PC-3 (cell line): ENCODE data around the gene TRIM71. TPM values are rescaled to one million over a fixed set of nuclear protein-coding genes. Genes with fewer than 3 reads are reported as not detected.

Experiments
- ATAC-seq: fragments of 200-7000 bp; cut with Tn5 transposase; 2 replicates; pipeline ENCODE4 v1.9.1; 2020; ENCODE audit warnings: mild to moderate bottlenecking, moderate library complexity
- BruUV-seq: library from RNA; stranded (reverse); fragments of 400-500 nt; replicated peaks from 2 replicates; lab custom pipeline; 2021; lab: Mats Ljungman, UMichigan
- CTCF ChIA-PET: fragments of 300-600 bp; sonication (Branson Sonifier 250); formaldehyde crosslinking; loops from one replicate; lab custom pipeline; 2022; ENCODE audit warnings: antibody characterized with exemption; lab: Charles Lee
- POLR2A ChIA-PET: fragments of 300-600 bp; sonication (Branson Sonifier 250); formaldehyde crosslinking; loops from one replicate; lab custom pipeline; 2022; ENCODE audit warnings: antibody characterized with exemption; ENCODE audit not compliant: unreplicated experiment; lab: Charles Lee
- DNase-seq: peaks from one replicate; pipeline ENCODE4 v3.0.0-alpha.2; 2015
- H2AFZ ChIP-seq: fragments of 300-600 bp; sonication (generic); 2 replicates; pipeline ENCODE4 v1.6.0; 2016; ENCODE audit warnings: antibody characterized with exemption, low read length
- H3F3A ChIP-seq: fragments of 300-600 bp; sonication (generic); one replicate; pipeline ENCODE4 v1.6.0; 2017; ENCODE audit warnings: antibody characterized with exemption, low read length, control low read depth, mild to moderate bottlenecking; ENCODE audit not compliant: unreplicated experiment
- H3K27ac ChIP-seq: fragments of 300-600 bp; sonication (generic); 2 replicates; pipeline ENCODE4 v1.5.1; 2016; ENCODE audit warnings: mild to moderate bottlenecking, low read length
- H3K27me3 ChIP-seq: fragments of 300-600 bp; sonication (generic); 2 replicates; pipeline ENCODE4 v1.6.1; 2016; ENCODE audit warnings: low read length, mixed read lengths
- H3K36me3 ChIP-seq: fragments of 300-600 bp; sonication (generic); 2 replicates; pipeline ENCODE4 v1.6.1; 2016; ENCODE audit warnings: low read depth, mixed run types, low read length, mixed read lengths
- H3K4me1 ChIP-seq: fragments of 300-600 bp; sonication (generic); 2 replicates; pipeline ENCODE4 v1.5.1; 2016; ENCODE audit warnings: low read length; ENCODE audit not compliant: insufficient read depth
- H3K4me2 ChIP-seq: fragments of 300-600 bp; sonication (generic); 2 replicates; pipeline ENCODE4 v1.6.0; 2016; ENCODE audit warnings: low read length
- H3K4me3 ChIP-seq: fragments of 300-600 bp; sonication (generic); 2 replicates; pipeline ENCODE4 v1.5.1; 2016; ENCODE audit warnings: mild to moderate bottlenecking, low read length, mixed read lengths
- H3K79me2 ChIP-seq: fragments of 300-600 bp; sonication (generic); 2 replicates; pipeline ENCODE4 v1.6.1; 2017; ENCODE audit warnings: low read length, mixed read lengths
- H3K9ac ChIP-seq: fragments of 300-600 bp; sonication (generic); 2 replicates; pipeline ENCODE4 v1.6.0; 2016; ENCODE audit warnings: mild to moderate bottlenecking, low read length
- H3K9me2 ChIP-seq: fragments of 300-600 bp; sonication (generic); replicated peaks from 2 replicates; pipeline ENCODE4 v1.6.1; 2016; ENCODE audit warnings: mixed run types, low read length, mixed read lengths
- H3K9me3 ChIP-seq: fragments of 300-600 bp; sonication (generic); 2 replicates; pipeline ENCODE4 v1.6.1; 2016; ENCODE audit warnings: low read length, mixed read lengths
- H4K20me1 ChIP-seq: fragments of 300-600 bp; sonication (generic); 2 replicates; pipeline ENCODE4 v1.6.1; 2016; ENCODE audit warnings: low read length, mixed read lengths
- CTCF ChIP-seq: fragments of 300-600 bp; sonication (generic); conservative IDR thresholded peaks from 2 replicates; pipeline ENCODE4 v1.5.1; 2017; ENCODE audit warnings: antibody characterized with exemption, low read depth, mild to moderate bottlenecking, low read length
- EZH2 ChIP-seq: fragments of 300-600 bp; sonication (generic); IDR thresholded peaks from one replicate; pipeline ENCODE4 v1.6.1; 2017; ENCODE audit warnings: antibody characterized with exemption, mild to moderate bottlenecking, low read length; ENCODE audit not compliant: unreplicated experiment
- EZH2phosphoT487 ChIP-seq: fragments of 300-600 bp; sonication (generic); IDR thresholded peaks from 2 replicates; pipeline ENCODE4 v1.6.1; 2018; ENCODE audit warnings: mild to moderate bottlenecking, antibody characterized with exemption, low read length, borderline replicate concordance
- intact Hi-C: fragments of 100-400 bp; cut with micrococcal nuclease; formaldehyde crosslinking; loops from 2 replicates; pipeline ENCODE4 v1.9.0; 2023
- total RNA-seq: library from RNA; depleted of rRNA; stranded (reverse); fragments of >200 nt; gene quantifications from 2 replicates; pipeline ENCODE4 v1.2.3, GENCODE V29; 2014

Gene TRIM71
- total RNA-seq, 1 experiment from 2014 or later: 0.11 TPM

GRCh38 chr3:32841867-32842470, 24.2 kb downstream of the TRIM71 start:
- ChIA-PET POLR2A (interaction anchor here (0.6 to 0.7 kb wide), 2 partner anchors 28 to 31 kb away, joined by 4 read pairs; no protein-coding TSS in a partner anchor), CTCF (interaction anchor here (0.6 to 1.0 kb wide), 2 partner anchors 47 to 61 kb away, joined by 4 to 8 read pairs; no protein-coding TSS in a partner anchor)
- intact Hi-C loops: loop anchor here (1.0 to 2.0 kb wide), 4 partner anchors 34 to 61 kb away; no protein-coding TSS in a partner anchor

GRCh38 chr3:32842531-32842931, 24.7 kb downstream of the TRIM71 start:
- intact Hi-C loops: loop anchor here (1.0 to 2.0 kb wide), 4 partner anchors 34 to 61 kb away; no protein-coding TSS in a partner anchor
- Histone ChIP-seq H3F3A (peaks cover 7% of the 10 kb centered on the region), H3K9ac (peak overlapping the region; percentile 43), H3K9me3 (no peaks in the 10 kb centered on the region), H2AFZ (peak overlapping the region; percentile 66), H3K4me1 (peaks cover 27% of the 10 kb centered on the region), H3K79me2 (no peaks in the 10 kb centered on the region), H4K20me1 (no peaks in the 10 kb centered on the region), H3K4me3 (no peak overlapping the region), H3K9me2 (no peaks in the 10 kb centered on the region), H3K27me3 (no peaks in the 10 kb centered on the region), H3K4me2 (peak overlapping the region; percentile 68), H3K27ac (peak overlapping the region; percentile 91), H3K36me3 (no peaks in the 10 kb centered on the region)
- CTCF ChIA-PET: interaction anchor here (1.0 kb wide), 1 partner anchor 60 kb away, joined by 8 read pairs; no protein-coding TSS in a partner anchor
- peak; percentile 31 for ATAC-seq
- POLR2A ChIA-PET: interaction anchor here (0.6 to 0.7 kb wide), 2 partner anchors 28 to 30 kb away, joined by 4 read pairs; no protein-coding TSS in a partner anchor
- BruUV-seq: no TSS peak
- DNase-seq: peak; percentile 11
- TF ChIP-seq EZH2 (no peak), CTCF (no peak), EZH2phosphoT487 (no peak)

More at GRCh38 chr3:32841867-32842470, 24.2 kb downstream of the TRIM71 start:
- H4K20me1 ChIP-seq: no peaks in the 10 kb centered on the region
- no peaks in the 10 kb centered on the region for H3K36me3 ChIP-seq
- peaks cover 7% of the 10 kb centered on the region for H3F3A ChIP-seq
- BruUV-seq: no TSS peak
- DNase-seq (peak; percentile 84), ATAC-seq (peak; percentile 94)
- H3K4me2 ChIP-seq: peak overlapping the region; percentile 68
- no peak for TF ChIP-seq CTCF
- TF ChIP-seq EZH2: no peak
- no peak for TF ChIP-seq EZH2phosphoT487
- H3K9me3 ChIP-seq: no peaks in the 10 kb centered on the region
- H3K9ac ChIP-seq: peak overlapping the region; percentile 68
- H3K27me3 ChIP-seq: no peaks in the 10 kb centered on the region
- H3K9me2 ChIP-seq: no peaks in the 10 kb centered on the region
- H3K79me2 ChIP-seq: no peaks in the 10 kb centered on the region
- peaks cover 27% of the 10 kb centered on the region for H3K4me1 ChIP-seq
- peak overlapping the region; percentile 91 for H3K27ac ChIP-seq
- peak overlapping the region; percentile 66 for H2AFZ ChIP-seq
- H3K4me3 ChIP-seq: no peak overlapping the region

- no peak for TF ChIP-seq EZH2
- POLR2A ChIA-PET: no interaction called here
- Histone ChIP-seq H3F3A (peaks cover 7% of the 10 kb centered on the region), H2AFZ (peak overlapping the region; percentile 66), H3K9me3 (no peaks in the 10 kb centered on the region), H3K9me2 (no peaks in the 10 kb centered on the region), H3K27me3 (no peaks in the 10 kb centered on the region), H3K4me1 (peaks cover 27% of the 10 kb centered on the region), H4K20me1 (no peaks in the 10 kb centered on the region), H3K4me3 (no peak overlapping the region), H3K79me2 (no peaks in the 10 kb centered on the region), H3K36me3 (no peaks in the 10 kb centered on the region), H3K27ac (peak overlapping the region; percentile 91), H3K9ac (peak overlapping the region; percentile 43), H3K4me2 (peak overlapping the region; percentile 68)
- intact Hi-C loops: loop anchor here (1.0 to 2.0 kb wide), 4 partner anchors 33 to 62 kb away; no protein-coding TSS in a partner anchor
- CTCF ChIA-PET: no interaction called here
- DNase-seq (no peak), ATAC-seq (no peak)
- no TSS peak for BruUV-seq
Observed at GRCh38 chr3:32842987-32843386, 25.2 kb downstream of the TRIM71 start.
